HG03469 (cell line): ENCODE results near the gene PEX10.
A peak's percentile ranks its signal among the peaks of the same experiment; 100 is the strongest.

Source experiments
- ATAC-seq: cut with Tn5 transposase; IDR thresholded peaks from one replicate; pipeline ENCODE4 v1.9.1; 2021; ENCODE audit warnings: mild to moderate bottlenecking, moderate library complexity, moderate number of reproducible peaks; ENCODE audit not compliant: unreplicated experiment

The PEX10 gene

DNA sequence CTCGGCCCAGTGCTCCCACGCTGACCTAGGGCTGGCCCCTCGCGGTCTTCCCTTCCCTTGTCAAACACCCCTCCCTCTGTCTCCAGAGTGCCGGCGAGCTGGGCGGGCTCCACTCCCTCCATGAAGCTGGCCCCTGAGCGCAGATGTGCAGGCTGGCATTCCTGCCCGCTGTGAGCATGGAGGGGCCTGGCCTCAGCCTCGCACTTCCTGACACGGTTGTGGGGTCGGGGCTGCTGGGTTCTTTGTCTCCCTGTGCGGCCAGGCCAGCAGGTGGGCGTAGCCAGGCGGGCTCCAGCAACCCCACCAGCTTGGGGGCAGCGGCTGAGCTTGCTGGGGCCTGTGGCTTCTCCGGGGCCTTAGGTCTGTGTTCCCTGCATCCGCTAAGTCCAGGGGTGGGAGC, 14.2 kb upstream of the PEX10 start:
- no peak for ATAC-seq

DNA sequence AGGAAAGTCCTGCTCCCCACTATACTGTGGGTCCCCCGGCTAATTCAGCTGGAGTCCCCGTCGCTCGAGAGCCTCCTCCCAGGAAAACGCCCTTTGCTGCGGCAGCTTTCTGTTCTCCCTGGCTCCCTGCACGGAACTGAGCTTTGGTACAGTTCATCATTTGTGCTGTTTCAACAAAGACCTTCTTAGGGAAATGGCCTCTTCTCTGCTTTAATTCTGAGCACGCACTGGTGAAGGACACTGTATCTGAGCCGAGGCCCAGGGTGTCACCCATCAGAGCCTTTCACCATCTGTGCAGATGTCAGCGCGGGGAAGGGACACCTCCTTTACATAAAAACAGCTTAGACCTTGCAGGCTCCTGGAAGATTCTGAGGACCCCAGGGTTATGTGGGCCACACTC, 13.5 kb upstream of the PEX10 start:
- no peak for ATAC-seq

GRCh38 chr1:2422523-2422922, 10.2 kb upstream of the PEX10 start:
- ATAC-seq: no peak

- no peak for ATAC-seq
Measured at GRCh38 chr1:2419416-2419815, 7.1 kb upstream of the PEX10 start.

DNA sequence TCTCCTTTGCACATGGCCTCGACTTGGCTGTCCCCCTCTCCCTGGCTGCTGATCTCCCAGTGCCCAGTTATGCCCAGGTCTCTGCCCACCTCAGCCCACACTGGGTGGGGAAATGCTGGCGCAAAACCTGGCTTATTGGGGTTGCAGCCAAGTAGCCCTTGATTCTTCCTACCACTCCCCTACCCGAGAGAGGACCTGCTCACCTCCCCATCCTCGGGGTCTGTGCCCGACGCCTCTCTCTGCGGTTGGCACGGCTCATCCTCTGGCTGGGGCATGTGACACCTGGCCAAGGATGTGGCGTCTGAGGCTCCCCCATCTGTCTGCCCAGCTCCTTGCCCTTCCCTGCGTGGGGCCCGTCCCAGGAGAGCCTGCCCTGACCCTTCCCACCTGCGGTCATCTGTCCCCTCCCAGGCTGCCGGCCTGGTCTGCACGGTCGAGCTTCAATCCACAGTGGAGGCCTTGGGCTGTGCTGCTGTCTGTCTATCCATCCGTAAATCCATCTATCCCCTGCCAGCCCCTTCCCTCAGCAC, 6.5 kb upstream of the PEX10 start:
- ATAC-seq: no peak

GRCh38 chr1:2417833-2418225, 5.5 kb upstream of the PEX10 start:
- ATAC-seq: no peak

DNA sequence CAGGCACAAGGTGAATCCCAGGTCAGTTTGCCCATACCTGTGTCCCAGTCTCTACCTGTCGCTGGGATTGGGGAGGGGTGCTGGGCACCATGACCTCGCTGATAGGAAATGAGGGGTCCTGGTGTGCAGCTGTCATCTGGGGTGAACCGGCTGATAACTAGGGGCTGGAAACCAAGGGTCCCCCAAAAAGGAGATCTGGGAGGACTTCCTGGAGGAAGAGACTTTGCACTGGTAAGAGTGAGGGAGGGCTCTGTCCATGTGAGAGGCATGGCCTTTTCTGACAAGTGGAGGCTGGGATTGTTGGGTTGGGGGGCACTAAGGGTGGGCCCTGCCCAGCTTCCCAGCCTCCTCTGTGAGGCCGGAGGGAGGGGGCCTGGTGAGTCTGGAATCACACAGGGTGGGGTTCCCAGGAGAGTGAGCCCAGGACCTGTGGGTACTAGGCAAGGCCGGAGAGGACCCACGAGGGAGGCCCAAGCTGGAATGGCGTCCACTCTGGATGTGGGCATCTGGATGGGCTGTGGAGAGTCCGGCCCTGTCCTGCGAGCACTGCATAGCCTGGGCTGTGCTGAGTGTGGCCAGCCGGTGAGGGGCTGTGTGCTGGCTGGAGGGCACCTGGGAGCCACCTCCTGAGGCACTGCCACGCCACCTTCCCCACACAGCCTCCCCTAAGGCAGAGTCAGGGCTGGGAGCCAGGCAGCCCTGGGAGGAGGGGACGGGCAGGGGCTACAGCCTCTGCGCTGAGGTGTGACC, 4.9 kb upstream of the PEX10 start:
- ATAC-seq: no peak

DNA sequence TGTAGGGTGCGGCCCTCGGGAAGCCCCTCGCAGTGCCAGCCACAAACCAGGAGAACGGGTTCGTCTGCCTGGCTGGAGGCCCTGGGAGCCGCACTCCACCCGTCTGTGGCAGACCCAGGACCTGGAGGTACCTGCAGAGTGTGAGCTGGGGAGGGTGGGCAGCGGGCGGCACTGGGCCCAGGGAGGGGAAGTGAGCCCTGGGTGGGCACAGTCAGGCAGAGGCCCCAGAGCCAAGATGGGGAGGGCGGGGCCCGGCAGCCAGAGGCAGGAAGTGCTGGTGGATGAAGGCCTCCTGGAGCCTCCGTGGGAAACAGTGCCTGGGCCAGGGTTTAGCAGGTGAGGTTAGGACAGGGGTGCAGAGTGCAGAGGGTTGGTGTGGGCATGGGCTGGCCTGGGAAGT, 4.0 kb upstream of the PEX10 start:
- ATAC-seq: no peak

DNA sequence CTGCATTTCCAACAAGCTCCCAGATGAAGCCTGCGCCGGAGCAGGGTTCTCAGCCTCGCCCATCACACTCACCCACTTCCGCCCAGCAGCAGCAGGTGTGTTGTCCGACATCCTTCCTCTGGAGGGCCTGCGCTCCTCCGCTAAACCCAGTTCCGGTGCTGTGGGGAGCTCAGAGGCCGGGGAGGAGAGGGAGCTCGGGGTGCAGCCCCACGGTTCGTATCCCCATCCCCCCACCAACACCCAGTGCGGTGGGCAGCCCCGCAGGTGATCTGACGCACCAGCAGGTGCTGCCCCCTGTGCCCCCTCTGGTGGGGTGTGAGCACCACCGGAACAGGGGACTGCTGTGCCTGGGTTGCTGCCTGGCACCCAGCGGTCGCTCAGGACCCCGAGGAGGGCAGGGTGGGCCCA, 3.4 kb upstream of the PEX10 start:
- no peak for ATAC-seq

- no peak for ATAC-seq
Measured at GRCh38 chr1:2415337-2415736, 3.0 kb upstream of the PEX10 start.

DNA sequence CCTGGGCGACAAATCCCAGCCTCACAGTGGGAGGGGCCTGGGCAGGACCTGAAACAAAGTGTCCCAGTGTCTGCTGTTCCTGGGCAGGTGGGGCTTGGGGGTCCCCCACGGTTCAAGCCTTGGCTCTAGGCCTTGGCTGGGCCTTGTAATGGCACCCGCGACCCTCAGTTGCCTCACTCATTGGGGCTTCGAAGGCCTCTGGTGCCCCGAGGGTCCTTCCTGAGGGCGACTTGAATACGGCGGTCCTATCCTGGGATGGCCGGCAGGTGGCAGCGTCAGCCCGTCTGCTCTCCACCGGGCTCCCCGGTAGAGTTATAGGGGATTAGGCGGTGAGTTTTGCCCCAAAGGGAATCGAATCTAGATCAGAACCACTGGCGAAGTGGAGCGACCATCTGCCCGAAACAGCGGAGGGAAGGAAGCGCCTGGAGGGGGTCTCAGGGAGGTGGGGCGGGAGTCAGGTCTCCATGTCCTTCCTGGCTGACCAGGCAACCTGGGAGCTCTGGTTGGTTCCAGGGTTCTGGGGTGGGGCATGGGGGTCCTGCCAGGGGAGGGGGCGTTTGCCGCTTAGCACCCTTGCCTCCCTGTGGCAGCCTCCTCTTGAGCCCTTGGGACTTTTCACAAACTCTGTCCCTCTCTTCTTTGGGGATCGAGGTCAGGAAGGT, 2.1 kb upstream of the PEX10 start:
- no peak for ATAC-seq

DNA sequence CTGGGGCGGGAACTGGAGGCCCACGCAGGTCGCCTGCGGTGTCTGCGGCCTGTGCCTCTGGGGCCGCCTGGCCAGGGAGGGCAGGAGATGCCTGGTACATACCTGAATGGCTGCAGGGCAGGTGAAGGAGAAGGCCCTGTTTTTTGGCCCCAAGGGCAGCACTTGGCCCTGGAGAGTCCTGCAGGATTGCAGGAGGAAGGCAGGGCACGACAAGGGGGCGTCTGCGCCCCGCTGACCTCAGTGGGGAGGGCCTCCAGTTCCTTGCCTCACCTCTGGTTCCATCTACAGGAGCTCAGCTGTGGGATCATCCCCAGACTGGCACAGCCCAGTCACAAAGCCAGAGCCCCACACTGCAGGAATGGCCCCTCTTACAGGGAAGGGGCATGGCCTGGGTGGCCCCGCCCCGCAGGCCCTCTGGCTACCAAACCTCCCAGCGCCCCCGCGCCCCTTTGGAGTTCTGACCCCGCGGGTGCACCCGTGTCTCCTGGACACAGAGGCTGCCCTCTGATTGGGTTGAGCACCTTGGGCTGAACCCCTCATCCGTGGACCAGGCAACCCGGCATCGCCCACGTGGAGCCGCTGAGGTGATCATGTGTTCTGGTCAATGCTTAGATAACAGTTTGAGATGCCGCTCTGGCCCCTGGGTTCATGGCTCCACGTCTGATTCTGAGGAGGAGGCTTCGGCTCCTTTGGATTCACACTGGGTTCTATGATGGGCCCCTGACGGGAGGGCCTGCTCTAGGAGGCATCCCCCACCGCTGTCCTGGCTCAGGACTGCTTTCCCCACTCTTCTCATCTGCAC, 1.3 kb upstream of the PEX10 start:
- ATAC-seq: no peak

- peak; percentile 3 for ATAC-seq
Measured at GRCh38 chr1:2412773-2413494, 570 bp upstream of the PEX10 start.

DNA sequence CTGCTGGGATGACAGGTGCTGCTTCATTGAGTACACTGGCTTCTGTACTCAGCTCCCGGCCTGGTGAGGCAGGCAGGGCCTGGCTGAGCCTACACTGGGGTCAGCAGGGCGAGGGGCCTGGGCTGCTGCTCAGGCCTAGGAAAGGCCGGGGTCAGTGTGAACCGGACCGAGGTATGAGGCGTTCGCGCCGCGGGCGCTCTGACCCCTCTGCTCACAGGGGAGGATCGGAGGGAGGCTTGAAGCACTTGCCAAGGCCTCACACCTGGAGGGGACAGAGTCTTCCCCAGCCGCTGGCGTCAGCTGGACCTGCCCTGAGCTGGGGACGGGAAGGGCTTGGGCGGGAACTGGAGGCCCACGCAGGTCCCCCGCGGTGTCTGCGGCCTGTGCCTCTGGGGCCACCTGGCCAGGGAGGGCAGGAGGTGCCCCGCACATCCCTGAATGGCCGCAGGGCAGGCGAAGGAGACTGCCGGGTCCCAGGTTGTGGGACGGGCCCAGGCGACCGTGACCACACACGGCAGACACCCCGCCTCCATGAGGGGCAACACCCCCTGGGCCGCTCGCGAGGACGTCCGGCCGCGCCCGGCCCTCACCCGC, 466 bp downstream of the PEX10 start:
- peak; percentile 15 for ATAC-seq

DNA sequence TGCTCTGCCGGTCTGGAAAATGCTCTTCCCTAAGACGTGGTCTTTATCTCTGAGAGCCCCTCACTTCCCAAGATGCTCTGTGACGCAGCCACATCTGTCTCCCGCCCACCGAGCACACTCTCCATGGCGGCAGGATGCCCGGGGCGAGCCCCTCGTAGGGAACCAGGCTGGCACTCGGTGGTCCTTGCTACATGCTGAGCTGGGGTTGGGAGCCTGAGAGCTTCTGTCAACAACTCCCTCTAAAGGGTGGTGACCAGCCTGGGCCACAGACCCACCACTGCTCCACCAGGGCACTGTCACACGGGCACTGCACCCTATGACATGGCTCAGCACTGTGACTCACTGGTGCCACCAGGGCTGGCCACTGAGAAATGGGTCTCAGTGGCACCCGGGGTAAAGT, 2.6 kb downstream of the PEX10 start:
- no peak for ATAC-seq

GRCh38 chr1:2408859-2409276, 3.5 kb downstream of the PEX10 start:
- no peak for ATAC-seq

- no peak for ATAC-seq
Measured at GRCh38 chr1:2408456-2408855, 3.9 kb downstream of the PEX10 start.

- no peak for ATAC-seq
Measured at GRCh38 chr1:2407991-2408275, 4.4 kb downstream of the PEX10 start.

- no peak for ATAC-seq
Measured at GRCh38 chr1:2407166-2407990, 5.0 kb downstream of the PEX10 start.

DNA sequence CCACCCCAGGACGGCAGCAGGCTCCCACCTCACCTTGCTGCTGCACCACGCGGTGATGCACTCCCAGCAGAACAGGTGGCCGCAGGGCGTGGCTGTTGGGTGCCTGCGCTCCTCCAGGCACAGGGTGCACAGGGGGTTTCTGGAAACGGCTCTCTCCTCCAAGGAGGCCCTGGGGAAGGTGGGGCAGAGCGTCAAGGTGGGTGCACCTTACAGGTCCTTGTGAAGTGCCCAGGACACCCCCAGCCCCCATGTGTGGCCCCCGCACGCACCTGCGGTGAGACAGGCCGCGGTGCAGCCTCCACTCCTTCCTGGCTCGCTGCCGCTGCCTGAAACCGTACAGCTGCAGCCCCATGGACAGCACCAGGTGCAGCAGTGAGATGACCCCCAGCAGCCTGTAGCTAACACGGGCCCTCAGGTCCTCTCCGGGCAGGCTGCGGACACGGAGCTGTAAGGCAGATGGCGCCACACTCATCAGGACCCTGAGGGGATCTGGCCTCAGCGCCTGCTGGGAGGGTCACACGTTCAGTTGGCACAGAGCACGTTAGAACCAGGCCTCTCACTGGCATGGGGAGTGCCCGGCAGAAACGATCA, 5.8 kb downstream of the PEX10 start:
- ATAC-seq: no peak
